ENCODE data around the gene TMEM209.

GRCh38 chr7:130151591-130152492 lies 53.4 kb downstream of the TMEM209 start:
- TF ChIP-seq CTCF (IDR thresholded peaks at IDR 0.05) (no peak), ZNF263 (CRISPR knock-in tag; IDR thresholded peaks at IDR 0.05; ENCODE audit: low read depth) (no peak), NFYB (CRISPR knock-in tag; conservative IDR thresholded peaks at IDR 0.05; ENCODE audit: low read depth) (no peak), NR2C2 (CRISPR knock-in tag; IDR thresholded peaks at IDR 0.05) (no peak), MLX (CRISPR knock-in tag; IDR thresholded peaks at IDR 0.05) (no peak), ZNF219 (CRISPR knock-in tag; IDR thresholded peaks at IDR 0.05; ENCODE audit: borderline replicate concordance) (no peak), SP1 (CRISPR knock-in tag; conservative IDR thresholded peaks at IDR 0.05) (no peak), E2F4 (CRISPR knock-in tag; IDR thresholded peaks at IDR 0.05; ENCODE audit: borderline replicate concordance, low read depth) (no peak), RELA (CRISPR knock-in tag; IDR thresholded peaks at IDR 0.05; ENCODE audit: borderline replicate concordance) (no peak)
- TF ChIP-seq, protein P1, sequence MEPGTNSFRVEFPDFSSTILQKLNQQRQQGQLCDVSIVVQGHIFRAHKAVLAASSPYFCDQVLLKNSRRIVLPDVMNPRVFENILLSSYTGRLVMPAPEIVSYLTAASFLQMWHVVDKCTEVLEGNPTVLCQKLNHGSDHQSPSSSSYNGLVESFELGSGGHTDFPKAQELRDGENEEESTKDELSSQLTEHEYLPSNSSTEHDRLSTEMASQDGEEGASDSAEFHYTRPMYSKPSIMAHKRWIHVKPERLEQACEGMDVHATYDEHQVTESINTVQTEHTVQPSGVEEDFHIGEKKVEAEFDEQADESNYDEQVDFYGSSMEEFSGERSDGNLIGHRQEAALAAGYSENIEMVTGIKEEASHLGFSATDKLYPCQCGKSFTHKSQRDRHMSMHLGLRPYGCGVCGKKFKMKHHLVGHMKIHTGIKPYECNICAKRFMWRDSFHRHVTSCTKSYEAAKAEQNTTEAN (CRISPR knock-in tag; IDR thresholded peaks at IDR 0.05), result no peak
- TF ChIP-seq, protein P2, sequence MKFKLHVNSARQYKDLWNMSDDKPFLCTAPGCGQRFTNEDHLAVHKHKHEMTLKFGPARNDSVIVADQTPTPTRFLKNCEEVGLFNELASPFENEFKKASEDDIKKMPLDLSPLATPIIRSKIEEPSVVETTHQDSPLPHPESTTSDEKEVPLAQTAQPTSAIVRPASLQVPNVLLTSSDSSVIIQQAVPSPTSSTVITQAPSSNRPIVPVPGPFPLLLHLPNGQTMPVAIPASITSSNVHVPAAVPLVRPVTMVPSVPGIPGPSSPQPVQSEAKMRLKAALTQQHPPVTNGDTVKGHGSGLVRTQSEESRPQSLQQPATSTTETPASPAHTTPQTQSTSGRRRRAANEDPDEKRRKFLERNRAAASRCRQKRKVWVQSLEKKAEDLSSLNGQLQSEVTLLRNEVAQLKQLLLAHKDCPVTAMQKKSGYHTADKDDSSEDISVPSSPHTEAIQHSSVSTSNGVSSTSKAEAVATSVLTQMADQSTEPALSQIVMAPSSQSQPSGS (CRISPR knock-in tag; IDR thresholded peaks at IDR 0.05; ENCODE audit: borderline replicate concordance, low read depth), result no peak
